Measurements from ENCODE around the gene SEC14L1.
"Not testable (repeated sequence)": the region's sequence is repeated elsewhere in the genome, so short reads cannot be mapped to it uniquely, and the experiment has no call there.

SEC14L1 gene

DNA sequence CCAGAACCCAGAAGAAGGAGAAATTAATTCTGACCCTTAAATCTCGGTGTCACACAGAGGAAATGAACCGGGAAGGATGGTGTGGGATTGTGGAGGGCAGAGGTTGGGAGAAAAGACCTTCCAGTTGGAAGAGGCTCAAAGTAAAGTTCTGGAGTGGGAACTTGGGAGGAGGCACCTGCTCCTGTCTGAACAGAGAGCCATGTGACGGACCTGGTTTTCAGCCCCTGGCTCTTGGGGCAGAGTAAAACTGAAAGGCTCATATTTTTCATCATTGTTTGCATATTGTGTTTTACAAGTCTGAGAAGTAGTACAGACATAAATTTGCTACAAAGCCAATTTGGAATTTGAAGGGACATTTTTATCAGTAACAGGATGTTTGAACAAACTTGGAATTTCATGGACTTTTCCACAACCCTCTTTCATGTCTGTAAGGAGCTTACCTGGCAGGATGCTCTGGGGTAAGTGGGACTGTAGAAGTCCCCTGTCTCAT is 24.4 kb upstream of the SEC14L1 start:
- no peak for DNase-seq (ENCODE audit: low read depth)

- DNase-seq (ENCODE audit: low read depth), result no peak
These were observed 23.4 kb upstream of the SEC14L1 start for GRCh38 chr17:77117415-77117814.

DNA sequence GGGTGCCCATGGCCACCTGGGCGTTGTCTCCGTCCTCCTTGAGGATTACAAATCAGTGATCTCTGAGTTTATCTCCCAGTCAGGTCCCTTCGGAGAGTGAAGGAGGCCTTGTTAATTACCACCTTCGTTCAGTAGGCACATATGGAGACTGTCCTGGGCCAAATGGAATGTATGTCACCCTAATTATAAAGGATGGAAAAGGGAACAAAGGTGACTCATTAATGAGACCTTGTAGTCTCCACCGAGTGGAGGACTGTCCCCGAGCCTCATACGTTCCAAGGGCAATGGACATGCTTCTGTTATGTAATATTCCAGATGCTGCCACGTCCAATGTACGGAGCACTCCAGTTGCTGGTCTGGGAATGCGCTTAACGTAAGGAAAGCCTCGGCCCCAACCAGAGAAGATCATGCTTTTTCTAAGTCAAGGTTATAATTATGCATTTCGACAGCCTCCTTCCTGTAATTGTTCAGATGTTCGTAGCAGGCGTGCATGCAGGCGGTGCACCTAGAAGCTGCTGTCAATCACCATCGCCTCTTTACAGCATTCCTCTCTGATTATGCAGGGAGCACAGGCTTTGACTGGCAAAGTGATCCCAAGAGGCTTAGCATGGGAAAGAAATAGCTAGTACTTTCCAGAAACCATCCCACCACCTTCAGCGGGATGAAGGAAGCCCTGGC is 22.4 kb upstream of the SEC14L1 start:
- DNase-seq (ENCODE audit: low read depth), result no peak

DNA sequence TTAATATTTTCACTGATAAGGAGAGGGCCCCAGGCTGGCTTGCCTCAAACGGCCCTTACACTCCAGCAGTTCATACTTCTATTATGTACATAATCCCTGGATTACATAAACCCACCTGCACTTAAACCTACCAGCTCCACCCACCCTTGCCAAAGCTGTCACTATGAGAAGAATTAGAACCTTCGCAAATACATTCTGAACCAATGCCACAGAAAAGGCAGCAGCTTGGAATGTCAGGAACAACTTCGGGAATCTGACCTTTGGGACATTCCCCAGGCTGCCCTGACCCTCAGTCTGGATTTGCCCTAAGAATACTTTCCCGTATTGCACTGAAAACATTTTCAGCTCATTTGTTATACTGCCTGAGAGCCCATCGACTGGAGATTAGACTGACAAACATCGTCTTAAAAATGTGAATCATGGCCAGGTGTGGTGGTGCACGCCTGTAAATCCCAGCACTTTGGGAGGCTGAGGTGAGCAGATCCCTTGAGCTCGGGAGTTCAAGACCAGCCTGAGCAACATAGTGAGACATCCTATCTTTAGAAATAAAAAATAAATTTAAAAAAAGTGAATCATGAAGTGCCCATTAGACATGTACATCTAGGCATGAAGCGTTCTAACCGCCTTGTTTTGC is 21.0 kb upstream of the SEC14L1 start:
- no peak for DNase-seq (ENCODE audit: low read depth)

GRCh38 chr17:77120868-77121267 is 19.9 kb upstream of the SEC14L1 start:
- no peak for DNase-seq (ENCODE audit: low read depth)

DNA sequence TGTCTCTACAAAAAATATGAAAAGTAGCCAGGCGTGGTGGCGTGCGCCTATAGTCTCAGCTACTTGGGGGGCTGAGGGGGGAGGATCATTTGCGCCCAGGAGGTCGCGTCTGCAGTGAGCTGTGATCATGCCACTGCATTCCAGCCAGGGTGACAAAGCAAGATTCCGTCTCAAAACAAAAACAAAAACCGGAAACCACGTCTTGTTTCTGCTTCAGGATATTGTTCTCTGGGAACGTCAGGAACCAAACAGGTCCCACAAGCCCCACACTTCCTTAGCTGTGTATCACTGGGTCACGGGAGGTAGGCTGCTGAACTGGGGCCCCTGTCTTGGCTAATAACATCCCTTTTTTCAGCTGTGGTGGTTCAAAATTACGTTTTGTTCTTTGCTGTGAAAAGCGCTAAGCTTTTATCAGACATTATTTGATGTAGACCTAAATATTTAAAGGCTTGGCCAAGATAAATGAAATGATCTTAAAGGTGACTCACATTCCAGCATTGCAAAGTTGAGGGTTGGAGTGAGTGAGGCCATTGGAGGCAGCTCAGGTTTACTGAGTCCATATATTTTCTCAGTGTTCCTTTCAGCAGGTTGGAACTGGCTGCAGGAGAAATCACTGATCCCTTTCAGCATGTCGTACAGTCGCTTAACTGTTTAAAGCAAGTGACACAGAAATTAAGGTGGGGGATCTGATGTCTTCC is 16.4 kb upstream of the SEC14L1 start:
- DNase-seq (ENCODE audit: low read depth), result no peak

- DNase-seq (ENCODE audit: low read depth), result peak; percentile 63
These were observed 15.3 kb upstream of the SEC14L1 start for GRCh38 chr17:77125432-77125901.

- no peak for DNase-seq (ENCODE audit: low read depth)
These were observed 14.2 kb upstream of the SEC14L1 start for GRCh38 chr17:77126519-77126918.

DNA sequence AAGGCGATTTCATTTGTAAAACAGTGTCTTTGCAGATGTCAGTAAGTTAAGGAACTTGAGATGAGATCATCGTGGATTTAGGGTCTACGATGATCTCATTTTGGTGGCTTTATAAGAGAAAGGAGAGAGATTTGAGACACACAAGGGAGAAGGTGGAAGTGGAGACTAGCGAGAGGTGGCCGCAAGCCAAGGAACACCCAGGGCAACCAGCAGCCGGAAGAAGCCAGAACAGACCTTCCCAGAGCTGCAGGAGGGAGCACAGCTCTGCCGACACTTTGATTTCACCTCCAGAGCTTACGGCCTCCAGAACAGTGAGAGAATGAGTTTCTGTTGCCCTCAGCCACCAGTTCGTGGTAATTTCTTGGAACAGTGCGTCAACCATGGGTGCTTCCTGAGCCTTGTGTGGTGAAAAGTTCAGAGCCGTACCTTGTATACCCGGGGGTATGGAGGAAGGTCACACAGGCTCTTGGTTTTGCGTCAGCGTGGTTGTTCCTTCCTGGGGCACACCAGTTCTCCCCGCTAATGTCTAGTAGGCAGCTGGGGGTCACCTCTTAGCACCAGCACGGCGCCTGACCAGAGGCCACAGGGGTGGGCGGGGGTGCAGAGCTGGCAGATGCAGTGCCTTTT is 12.9 kb upstream of the SEC14L1 start:
- DNase-seq (ENCODE audit: low read depth), result no peak

DNA sequence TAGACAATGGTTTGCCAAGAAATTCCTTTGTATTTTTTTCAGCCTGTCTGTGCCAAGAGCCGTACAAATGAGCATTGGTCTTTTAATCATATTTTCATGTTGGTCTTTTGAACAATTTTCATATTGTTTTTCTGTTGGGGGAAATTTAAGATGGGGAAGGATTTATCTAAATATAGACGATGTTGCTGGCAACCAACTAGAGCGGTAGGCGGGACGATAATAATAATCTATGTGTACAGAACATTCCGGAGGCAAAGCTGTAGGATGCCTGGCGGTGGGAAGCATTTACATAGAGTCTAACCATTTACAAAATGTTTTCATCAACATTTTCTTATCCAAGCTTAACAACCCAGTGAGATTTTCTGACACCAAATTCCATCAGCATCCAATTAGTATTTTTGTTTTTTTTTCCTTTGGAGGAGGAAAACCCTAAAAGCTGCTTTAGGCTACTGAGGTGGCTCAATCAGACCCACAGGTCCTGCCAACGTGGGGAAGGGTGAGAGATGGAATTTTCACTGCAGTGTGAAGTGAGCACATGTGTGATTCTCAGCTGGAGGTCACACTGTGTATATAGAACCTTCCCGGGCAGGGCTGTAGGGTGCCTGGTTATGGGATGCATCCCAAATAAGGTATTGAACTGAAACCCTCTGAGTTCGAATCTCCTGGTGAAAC is 11.7 kb upstream of the SEC14L1 start:
- DNase-seq (ENCODE audit: low read depth), result no peak

- DNase-seq (ENCODE audit: low read depth), result no peak
These were observed 11.0 kb upstream of the SEC14L1 start for GRCh38 chr17:77129568-77130301.

DNA sequence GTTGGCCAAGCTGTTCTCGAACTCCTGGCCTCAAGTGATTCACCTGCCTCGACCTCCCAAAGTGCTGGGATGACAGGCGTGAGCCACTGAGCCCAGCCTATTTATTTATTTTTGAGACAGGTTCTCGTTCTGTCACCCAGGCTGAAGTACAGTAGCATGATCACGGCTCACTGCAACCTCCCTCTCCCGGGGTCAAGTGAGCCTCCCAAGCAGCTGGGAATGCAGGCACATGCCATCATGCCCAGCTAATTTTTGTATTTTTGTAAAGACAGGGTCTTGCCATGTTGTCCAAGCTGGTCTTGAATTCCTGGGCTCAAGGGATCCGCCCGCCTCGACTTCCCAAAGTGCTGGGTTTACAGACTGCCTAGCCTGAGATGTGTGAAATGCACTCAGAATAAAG is 10.2 kb upstream of the SEC14L1 start:
- DNase-seq (ENCODE audit: low read depth), result no peak

DNA sequence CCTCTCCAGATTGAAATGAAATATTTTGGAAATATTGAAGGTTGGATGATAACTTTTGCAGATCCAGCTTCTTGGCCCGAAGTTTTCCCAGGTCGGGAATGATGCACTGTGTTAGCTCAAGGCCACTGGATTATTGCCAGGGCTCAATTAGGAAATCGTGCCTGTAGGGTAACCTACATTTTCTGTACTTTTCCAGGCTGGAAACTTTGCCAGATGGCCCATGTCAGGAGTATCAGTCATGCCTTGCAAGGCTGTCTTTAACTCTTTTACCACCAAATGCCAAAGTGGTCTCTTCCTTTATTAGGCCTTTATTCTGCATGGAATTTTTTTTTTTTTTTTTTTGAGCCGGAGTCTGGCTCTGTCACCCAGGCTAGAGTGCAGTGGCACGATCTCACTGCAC is 8.9 kb upstream of the SEC14L1 start:
- DNase-seq (ENCODE audit: low read depth), result no peak

DNA sequence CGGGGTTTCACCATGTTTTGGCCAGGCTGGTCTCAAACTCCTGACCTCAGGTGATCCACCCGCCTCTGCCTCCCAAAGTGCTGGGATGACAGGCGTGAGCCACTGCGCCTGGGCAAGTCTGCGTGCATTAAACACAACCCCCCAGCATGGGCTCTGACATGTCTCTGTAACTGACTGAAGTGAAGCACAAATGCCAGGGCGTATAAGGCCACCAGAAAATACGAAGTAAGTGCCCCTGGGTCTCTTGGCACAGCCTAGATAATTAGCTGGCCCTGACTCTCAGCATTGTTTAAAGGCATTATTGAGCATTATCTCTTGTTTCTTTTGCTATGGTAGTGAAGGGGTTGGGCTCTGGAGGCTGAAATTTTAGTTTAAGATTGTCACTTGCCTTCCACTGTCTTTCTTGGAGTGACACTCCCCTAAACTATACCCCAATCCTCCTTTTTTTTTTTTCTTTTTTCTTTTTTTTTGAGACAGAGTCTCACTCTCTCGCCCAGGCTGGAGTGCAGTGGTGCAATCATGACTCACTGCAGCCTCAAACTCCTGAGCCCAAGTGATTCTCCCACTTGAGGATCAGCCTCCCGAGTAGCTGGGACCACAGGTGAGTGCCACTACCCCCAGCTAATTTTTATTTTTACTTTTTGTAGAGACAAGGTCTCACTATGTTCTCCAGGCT is 8.2 kb upstream of the SEC14L1 start:
- DNase-seq (ENCODE audit: low read depth), result no peak

DNA sequence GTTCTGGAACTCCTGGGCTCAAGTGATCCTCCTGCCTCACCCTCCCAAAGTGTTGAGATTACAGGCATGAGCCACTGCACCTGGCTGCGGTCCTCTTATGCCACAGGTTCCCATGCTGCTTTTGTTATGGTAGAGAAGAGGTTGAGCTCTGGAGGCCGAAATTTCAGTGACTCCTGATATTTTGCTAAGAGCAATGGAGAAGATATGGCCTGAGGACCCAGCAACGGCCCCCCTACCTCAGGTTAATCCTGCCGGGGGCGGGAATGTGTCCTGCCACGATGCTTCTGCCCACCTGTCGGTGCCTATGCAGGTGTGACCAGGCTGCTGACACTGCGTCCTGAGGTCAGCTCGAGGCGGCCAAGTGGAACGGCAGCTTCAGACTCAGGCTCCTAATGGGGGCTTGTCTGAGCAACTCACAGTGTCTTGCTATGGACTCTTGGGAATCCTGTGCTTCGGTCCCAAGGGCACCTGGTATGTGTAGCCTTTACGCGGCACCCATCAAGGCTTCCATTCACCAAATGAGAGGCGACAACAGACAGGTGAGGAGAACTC is 7.6 kb upstream of the SEC14L1 start:
- no peak for DNase-seq (ENCODE audit: low read depth)

DNA sequence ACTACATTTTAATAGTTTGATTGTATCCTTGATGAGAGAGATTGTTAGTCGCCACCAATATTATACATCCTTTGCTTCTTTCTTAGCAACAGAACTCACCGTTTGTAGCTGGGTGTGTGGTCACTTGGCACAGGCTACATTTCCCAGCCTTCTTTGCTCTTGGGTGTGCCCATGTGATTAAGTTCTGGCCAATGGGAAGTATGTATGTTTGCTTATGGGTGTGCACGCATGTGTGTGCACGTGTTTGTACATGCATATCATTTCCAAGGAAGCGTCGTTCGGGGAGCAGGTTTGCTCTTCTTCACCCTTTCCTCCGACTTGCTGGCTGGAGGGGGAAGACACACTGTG is 4.4 kb upstream of the SEC14L1 start:
- DNase-seq (ENCODE audit: low read depth), result no peak

GRCh38 chr17:77137111-77137510 is 3.7 kb upstream of the SEC14L1 start:
- no peak for DNase-seq (ENCODE audit: low read depth)

GRCh38 chr17:77137886-77138285 is 2.9 kb upstream of the SEC14L1 start:
- not testable (repeated sequence) for DNase-seq (ENCODE audit: low read depth)

DNA sequence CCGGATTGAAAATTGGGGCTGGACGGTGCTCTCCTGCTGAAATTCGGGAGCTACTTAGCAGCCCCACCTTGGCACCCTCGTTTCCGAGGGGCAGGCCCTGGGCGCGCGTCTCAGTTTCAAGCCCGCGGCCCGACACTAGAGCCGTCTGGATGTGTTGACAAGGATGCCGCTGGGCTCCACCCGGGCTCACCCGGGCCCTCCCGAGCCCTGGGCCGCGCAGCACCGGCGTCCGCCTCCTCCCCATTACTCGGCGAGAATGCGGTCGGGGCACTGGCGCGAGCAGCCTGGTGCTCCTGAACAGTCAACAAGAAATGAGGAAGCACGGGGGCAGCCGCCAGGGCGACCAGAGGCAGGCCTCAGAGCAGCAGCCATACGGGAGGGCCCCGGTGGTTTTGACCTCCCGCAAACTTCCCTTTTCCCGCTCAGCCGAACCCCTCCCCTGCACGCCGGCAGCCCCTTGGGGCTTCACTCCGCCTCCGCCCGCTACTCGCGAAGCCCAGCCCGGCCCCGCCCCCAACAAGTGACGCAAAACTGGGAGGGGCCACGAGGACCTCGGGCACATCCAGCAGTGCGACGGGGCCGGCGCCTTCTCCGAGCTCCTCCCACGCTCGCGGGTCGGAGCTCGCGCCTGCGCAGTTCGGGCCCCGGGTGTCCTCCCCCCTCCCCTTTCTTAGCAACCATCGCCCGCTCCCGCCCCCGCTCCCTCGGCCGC is 447 bp upstream of the SEC14L1 start:
- peak; percentile 95 for DNase-seq (ENCODE audit: low read depth)
